Ovary (tissue), 3 donors: ENCODE measurements around the gene UNKL.

Experiments used
- CTCF ChIP-seq, 3 donors: fragments of 450-650 bp in 2 of 3; fragments of 200-600 bp in 1 of 3; IDR thresholded peaks; one replicate each; pipeline versions ENCODE4 v1.5.1 to v1.8.0; 2016 to 2022; ENCODE audit warnings: antibody characterized with exemption in 3 of 3, mild to moderate bottlenecking in 1 of 3
- POLR2A ChIP-seq: fragments of 450-650 bp; IDR thresholded peaks from one replicate; pipeline ENCODE4 v1.6.1; 2017; ENCODE audit warnings: antibody characterized with exemption, mild to moderate bottlenecking, moderate library complexity
- donor health status: DM: no; HTN: no; CAD: no.

GRCh38 chr16:1455190-1456171 is 41.0 kb upstream of the UNKL start:
- TF ChIP-seq POLR2A: no peak
- TF ChIP-seq CTCF (IDR thresholded peaks at IDR 0.05): no peak
